Measurements from ENCODE around the gene TRIM31.

Gene TRIM31

DNA sequence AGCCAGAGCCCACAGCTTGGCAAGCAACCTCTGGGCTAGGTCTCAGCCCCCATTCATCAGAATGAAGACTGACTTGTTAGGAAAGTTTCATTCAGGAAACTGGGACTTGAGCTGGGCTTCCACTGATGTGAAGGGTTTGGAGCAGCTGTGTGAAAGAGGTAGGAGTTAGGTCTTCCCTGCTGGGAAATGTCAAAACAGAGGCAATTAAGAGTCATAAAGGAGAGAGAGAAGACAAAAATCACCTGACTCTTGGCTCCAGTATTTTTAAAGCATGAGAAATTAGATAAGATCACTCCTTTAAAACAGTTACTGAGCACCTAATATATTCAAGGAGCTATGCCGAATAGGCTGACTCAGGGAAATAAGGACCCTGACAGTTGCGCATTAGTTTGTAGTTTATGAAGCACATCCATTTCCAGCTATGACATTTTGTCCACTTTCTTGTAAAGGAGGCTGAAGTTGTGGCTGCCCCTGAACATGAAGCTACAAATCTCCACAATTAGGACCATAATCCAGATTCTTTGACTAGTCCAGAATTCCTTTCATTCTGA lies 19.1 kb upstream of the TRIM31 start:
- Histone ChIP-seq H3K9ac (no peak overlapping the region), H3K9me3 (ENCODE audit: control insufficient read depth, low read length) (no peaks in the 10 kb centered on the region), H3K79me2 (no peaks in the 10 kb centered on the region), H3K4me1 (no peaks in the 10 kb centered on the region), H3K4me2 (ENCODE audit: low read length) (no peak overlapping the region), H2AFZ (no peak overlapping the region), H3K27me3 (ENCODE audit: control insufficient read depth, insufficient read depth, low read length) (no peaks in the 10 kb centered on the region), H3K27ac (no peak overlapping the region), H3K4me3 (ENCODE audit: low read depth, low read length) (no peak overlapping the region), H3K36me3 (ENCODE audit: control insufficient read depth, insufficient read depth, low read length) (no peaks in the 10 kb centered on the region)
- TF ChIP-seq, protein P1, sequence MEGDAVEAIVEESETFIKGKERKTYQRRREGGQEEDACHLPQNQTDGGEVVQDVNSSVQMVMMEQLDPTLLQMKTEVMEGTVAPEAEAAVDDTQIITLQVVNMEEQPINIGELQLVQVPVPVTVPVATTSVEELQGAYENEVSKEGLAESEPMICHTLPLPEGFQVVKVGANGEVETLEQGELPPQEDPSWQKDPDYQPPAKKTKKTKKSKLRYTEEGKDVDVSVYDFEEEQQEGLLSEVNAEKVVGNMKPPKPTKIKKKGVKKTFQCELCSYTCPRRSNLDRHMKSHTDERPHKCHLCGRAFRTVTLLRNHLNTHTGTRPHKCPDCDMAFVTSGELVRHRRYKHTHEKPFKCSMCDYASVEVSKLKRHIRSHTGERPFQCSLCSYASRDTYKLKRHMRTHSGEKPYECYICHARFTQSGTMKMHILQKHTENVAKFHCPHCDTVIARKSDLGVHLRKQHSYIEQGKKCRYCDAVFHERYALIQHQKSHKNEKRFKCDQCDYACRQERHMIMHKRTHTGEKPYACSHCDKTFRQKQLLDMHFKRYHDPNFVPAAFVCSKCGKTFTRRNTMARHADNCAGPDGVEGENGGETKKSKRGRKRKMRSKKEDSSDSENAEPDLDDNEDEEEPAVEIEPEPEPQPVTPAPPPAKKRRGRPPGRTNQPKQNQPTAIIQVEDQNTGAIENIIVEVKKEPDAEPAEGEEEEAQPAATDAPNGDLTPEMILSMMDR (IDR thresholded peaks at IDR 0.05): no peak

DNA sequence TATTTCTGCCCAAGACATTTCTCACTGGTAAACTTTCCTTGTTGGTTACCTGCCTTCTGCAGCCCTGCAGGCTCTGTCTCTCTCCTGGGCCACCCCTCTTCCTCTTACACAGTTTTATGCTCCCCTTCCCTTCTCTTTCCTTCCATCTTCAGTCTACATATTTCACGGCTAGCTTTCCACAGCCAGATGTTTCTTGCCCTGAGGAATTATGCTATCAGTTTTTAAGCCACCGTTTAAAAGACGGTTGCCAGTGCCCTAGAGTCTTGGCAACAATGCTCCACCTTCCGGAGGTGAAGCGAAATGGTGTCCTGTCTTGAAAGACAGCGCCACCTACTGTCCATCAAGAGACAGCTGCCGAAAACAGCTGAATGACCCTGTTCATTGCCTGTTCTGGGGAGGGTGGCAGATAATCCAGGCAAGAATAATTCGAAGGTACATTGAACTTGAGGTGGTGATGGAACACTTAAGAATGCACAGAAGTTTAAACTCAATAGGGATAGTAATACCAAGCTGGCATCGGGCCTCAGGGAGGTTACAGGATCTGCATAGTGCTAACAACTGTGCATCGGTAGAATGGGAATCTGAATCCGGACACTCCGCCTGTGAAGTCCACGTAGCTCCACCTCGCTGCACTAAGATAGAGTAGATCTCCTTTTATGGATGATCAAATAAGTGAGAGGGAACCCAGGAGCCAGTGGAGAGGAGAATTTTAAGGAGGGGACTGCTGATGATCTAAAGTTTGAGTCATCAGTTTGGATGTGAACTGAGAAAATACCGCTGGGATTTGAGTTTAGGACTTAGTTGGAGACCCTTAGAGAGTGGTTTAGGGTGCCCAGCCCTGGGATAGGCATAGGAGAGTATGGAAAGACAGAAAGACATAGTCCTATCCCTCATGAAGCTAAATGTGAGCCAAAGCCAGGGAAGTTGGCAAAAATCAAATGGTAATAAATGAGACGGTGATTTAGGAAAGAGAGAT lies 18.3 kb upstream of the TRIM31 start:
- Histone ChIP-seq H3K4me3 (ENCODE audit: low read depth, low read length) (peak overlapping the region; percentile 24), H3K9me3 (ENCODE audit: control insufficient read depth, low read length) (no peaks in the 10 kb centered on the region), H2AFZ (peak overlapping the region; percentile 19), H3K9ac (no peak overlapping the region), H3K4me2 (ENCODE audit: low read length) (peak overlapping the region; percentile 39), H3K36me3 (ENCODE audit: control insufficient read depth, insufficient read depth, low read length) (no peaks in the 10 kb centered on the region), H3K27ac (no peak overlapping the region), H3K79me2 (no peaks in the 10 kb centered on the region), H3K27me3 (ENCODE audit: control insufficient read depth, insufficient read depth, low read length) (no peaks in the 10 kb centered on the region), H3K4me1 (no peaks in the 10 kb centered on the region)
- TF ChIP-seq, protein P1 (IDR thresholded peaks at IDR 0.05): peak; percentile 97

DNA sequence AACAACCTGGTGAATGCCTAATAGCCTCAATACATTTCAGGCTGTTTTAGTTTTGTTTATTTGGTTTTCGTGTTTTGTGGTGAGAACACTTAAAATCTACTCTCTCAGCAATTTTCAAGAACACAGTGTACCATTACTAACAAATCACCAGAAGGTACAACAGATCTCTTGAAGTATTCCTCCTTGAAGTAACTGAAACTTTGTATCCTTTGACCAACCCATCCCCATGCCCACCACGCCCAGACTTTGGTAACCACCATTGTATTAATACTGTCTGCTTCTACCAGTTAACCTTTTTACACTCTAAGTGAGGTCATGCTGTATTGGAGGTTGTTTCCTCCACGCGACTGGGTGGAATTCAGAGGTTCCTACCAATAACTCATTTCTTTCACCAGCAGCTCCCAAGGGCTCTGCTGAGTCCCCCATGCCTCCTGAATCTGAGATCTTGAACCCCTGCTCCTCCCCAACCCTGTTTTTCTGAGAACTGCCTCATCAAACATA lies 17.3 kb upstream of the TRIM31 start:
- Histone ChIP-seq H3K9ac (no peak overlapping the region), H3K27ac (no peak overlapping the region), H2AFZ (no peak overlapping the region), H3K36me3 (ENCODE audit: control insufficient read depth, insufficient read depth, low read length) (no peaks in the 10 kb centered on the region), H3K4me2 (ENCODE audit: low read length) (no peak overlapping the region), H3K4me3 (ENCODE audit: low read depth, low read length) (no peak overlapping the region), H3K79me2 (no peaks in the 10 kb centered on the region), H3K4me1 (no peaks in the 10 kb centered on the region), H3K9me3 (ENCODE audit: control insufficient read depth, low read length) (no peaks in the 10 kb centered on the region), H3K27me3 (ENCODE audit: control insufficient read depth, insufficient read depth, low read length) (no peaks in the 10 kb centered on the region)
- TF ChIP-seq, protein P1 (IDR thresholded peaks at IDR 0.05): no peak

DNA sequence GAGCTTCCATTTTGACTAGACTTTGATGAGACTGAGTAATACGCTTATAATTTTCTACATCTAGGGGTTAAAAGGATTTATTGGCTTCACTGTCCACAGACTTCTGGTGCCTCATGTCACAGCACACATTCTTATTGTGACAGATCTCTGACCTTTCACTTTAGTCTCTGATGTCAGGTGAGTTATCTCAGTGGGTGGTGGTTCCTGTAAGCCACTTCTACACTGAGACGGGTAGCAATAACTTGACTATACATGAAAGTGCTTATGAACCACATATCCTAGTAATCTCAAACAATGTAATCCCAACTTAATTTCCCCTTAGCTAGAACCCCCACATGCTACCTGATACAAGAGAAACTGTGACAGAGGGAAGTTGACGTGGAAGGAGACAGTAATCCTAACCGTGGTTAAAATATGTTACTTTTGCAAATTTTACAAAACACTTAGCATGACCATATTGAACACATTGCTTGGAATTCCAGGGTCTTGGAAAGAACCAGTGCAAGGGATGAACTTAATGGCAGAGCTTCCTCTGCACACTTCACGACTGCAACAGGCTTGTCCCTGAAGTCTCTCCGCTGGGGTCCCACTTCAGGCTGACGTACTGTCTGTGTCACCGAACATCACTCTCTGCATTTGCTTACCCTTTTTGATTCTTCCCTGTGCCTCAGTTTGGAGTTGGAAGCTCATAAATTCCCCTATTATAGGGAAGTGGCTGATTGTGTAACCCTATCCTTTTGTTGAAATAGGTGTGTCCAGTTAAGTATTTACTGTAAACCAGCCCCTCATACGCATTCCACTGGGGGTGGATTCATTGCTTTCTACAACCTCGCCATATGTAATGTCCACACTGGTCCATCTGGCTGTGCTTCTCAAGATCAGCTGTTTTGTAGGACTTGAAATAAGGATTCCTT lies 16.6 kb upstream of the TRIM31 start:
- no peaks in the 10 kb centered on the region for H3K27me3 ChIP-seq (ENCODE audit: control insufficient read depth, insufficient read depth, low read length)
- H2AFZ ChIP-seq: no peak overlapping the region
- no peaks in the 10 kb centered on the region for H3K9me3 ChIP-seq (ENCODE audit: control insufficient read depth, low read length)
- no peak overlapping the region for H3K4me2 ChIP-seq (ENCODE audit: low read length)
- no peak overlapping the region for H3K4me3 ChIP-seq (ENCODE audit: low read depth, low read length)
- no peaks in the 10 kb centered on the region for H3K79me2 ChIP-seq
- H3K9ac ChIP-seq: no peak overlapping the region
- TF ChIP-seq, protein P1 (IDR thresholded peaks at IDR 0.05): no peak
- no peaks in the 10 kb centered on the region for H3K36me3 ChIP-seq (ENCODE audit: control insufficient read depth, insufficient read depth, low read length)
- no peaks in the 10 kb centered on the region for H3K4me1 ChIP-seq
- H3K27ac ChIP-seq: no peak overlapping the region
